Fibroblast of lung (primary cell): ENCODE results near the gene ZNF618.

ENCODE experiments used
- CTCF ChIP-seq, 2 donors: IDR thresholded peaks in 1 of 2; conservative IDR thresholded peaks in 1 of 2; 1 replicate in 1 of 2; 2 replicates in 1 of 2; pipeline ENCODE4 v1.5.1; 2011 to 2012; ENCODE audit warnings: low read length in 2 of 2, control low read depth in 1 of 2, inconsistent platforms in 1 of 2, low read depth in 1 of 2, mild to moderate bottlenecking in 1 of 2
- EZH2 ChIP-seq: IDR thresholded peaks from 2 replicates; pipeline ENCODE4 v1.5.1; 2012; ENCODE audit warnings: low read length, control low read depth, mild to moderate bottlenecking; ENCODE audit errors: missing control alignments

GRCh38 chr9:113935677-113936380, 59.7 kb downstream of the ZNF618 start:
- TF ChIP-seq CTCF (conservative IDR thresholded peaks at IDR 0.05 in 1 of 2, IDR thresholded peaks at IDR 0.05 in 1 of 2; ENCODE audit: low read depth in 1 of 2, low read length in 2 of 2) (no peak), EZH2 (no peak)
